T-helper 2 cell (primary cell): ENCODE results near the gene ART4.
A peak's percentile ranks its signal among the peaks of the same experiment; 100 is the strongest.

Experiments used
- DNase-seq, 5 experiments: peaks; one replicate each; pipeline versions ENCODE4 v3.0.0 to v3.0.0-alpha.2; 2012 to 2022

Gene ART4

DNA sequence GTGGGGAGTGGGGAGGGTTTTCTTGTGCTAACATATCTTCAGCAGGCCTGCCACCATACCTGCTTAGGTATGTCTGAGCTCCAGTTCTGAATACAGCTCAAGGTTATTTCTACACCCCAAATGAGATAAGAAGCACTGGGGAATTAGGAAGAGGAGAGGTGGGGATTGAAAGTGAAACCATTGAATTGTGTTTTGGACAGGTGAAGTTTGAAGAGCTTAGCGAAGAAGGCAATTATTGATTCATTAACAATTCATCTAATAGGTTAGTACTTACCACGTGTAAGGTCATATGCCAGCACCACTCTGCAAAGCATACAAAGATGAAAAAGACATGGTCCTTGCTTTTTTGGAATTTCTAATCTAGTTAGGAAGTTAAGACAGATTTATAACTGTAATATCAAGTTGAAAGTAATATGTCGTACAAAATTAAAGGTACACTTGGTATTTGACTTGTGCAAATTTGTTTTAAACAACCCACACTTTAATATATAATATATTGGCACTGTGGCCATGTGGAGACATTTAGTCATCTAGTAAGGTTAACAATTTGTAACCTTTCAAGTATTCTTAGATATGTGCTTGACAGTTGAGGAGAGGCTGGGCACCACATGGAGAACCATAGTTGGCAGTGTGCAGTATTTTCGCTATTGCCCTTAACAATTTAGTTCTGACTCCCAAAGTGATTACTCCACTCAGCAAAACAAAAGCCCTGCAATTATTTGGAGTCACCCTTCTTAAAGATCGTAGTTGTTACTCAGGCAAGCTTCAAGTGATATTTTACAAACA, 33.0 kb downstream of the ART4 start:
- no peak for DNase-seq

DNA sequence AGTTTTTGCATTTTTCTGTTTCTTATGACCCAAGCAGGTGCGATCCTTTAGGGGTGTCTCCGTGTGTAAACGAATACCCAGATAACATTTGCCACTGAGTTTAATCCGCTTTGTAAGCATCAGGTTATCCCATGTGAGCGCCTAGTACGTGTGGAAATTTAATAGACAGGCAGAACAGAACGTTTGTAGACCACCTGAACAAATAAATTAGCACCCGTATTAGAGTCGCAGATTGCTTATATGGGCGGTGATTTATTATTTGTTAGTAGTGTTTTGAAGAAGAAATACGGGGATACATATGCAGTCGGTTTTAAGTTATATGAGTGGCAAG, 39.5 kb downstream of the ART4 start:
- no peak for DNase-seq

DNA sequence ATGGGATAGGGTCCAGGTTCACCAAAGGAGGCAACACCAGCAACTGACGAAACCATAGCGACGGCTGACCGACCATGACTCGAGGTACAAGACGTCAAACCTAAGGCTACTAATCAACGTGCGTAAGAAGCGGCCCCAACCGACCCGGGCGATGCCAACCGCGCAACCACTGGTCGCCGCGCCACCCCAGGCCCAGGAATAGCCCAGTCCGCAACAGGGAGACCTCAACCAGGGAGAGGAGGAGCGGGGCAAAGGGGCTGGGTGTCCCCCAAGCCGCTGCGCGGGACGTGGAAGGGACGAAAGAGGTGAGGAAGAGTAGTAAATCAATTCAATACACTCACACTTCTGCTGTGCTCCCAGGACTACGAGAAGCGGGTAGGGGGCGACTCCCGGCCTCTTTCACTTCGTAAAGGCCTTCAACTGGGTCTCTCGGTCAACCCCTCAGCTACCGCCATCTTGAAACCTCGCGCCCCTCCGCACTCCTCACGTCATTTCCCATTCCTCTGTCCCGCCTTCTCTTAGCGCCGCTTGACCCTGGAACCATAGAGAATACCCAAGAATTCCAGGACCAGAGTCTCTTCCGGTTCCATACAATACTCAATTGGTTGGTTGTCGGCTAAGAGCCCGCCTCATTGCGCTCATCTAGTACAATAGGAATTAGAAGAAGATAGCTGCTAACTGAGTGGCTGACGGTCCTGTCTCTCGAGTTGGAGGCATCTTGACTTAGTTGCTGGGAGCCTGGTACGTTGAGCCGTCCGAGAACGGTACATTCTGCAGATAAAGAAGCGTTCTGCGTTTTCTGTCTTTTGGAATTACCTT, 40.1 kb downstream of the ART4 start, which contains the start of the genes C12orf60 and WBP11:
Gene C12orf60 (plus strand): TSS at position 660 of the 819 bp plus-strand sequence. CDS start 19,266 bp downstream, outside the sequence.
Gene WBP11 (minus strand): TSS at position 468 of the 819 bp plus-strand sequence. CDS start 2,095 bp downstream, outside the sequence.
- DNase-seq = peak; percentile 63 to 98 (median 83)

DNA sequence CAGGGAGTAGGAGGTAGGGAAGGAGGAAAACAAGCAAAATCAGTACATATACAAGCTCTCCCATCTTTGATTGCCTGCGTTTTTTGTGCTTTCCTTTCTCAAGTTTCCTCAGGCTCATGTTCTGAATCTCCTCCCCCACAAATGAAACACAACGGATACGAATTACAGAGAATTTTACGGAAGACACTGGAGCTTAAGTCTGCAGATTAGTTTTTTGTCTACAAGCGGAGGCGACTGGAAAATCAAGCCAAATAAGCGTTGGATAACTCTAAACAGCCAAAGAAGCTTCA, 40.7 kb downstream of the ART4 start:
- no peak for DNase-seq

DNA sequence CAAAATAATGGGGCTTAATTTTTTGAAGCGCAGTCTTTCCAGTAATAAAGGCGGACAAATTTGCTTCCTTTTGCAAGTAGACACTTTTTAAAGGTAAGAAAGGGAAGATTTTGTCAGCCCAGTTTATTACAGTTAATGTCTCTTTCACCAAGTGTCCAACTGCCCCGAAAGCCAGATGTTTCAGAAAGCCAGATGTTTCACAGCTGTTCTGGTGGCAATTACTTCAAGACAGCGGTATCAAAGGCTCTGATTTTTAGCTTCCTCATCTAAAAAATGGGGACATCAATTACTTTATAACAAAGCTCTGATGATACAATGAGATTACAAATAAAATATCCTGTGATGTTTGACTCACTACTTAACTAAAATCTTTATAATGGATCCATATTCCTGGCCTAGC, 41.1 kb downstream of the ART4 start:
- DNase-seq = no peak

DNA sequence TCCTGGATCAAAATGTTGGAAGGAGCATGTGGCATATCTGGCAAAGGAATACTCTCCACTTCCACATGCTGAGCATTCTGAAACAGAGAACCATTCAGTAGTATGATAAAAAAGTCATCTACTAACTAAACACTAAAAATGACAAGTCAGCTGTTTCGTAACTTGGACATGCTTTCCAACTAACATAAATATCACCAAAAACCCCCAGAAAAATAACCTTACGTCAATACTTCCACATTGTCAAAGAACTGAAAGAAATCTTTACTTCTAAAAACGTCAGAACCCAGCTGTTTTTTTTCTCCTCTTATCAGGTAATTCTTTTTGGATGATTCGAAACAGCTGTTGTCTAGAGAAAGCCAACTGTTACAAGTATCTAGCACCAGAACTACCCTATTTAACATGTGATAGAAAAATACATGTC, 48.3 kb downstream of the ART4 start:
- no peak for DNase-seq

DNA sequence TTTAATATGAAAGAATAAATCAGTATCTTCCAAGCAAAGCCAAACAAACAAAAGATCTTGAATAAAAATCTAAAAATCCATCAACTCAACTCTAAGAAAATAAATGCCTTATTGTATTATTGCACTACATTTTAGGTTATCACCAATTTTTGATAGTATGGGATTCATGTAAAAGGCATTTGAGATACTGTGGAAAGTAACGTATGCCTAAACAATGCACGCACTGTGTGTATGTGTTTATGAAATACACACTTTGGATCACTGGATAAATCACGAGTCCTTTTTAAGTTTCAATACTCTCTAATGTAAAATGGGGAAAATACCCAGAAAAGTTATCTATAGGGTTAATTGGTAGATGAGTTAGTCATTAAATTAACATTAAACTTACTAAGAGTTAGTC, 57.8 kb downstream of the ART4 start:
- DNase-seq = no peak

DNA sequence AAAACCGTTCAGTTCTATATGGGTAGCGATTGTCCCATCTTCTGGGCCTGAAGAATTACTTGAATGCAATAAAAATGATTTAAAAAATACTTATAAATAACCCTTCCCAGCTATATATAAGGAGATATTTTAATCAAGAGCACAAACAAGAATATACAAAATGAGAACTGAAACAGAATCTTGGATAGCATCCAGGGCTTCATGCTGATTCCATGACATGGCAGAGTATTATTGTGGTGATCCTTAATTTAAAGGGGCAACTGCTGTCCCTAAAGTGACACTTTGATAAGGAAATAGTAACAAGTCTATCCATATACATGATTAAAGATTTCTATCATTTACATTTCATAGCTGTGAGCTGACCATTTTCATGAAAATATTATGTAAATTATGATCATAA, 58.9 kb downstream of the ART4 start:
- DNase-seq = no peak

DNA sequence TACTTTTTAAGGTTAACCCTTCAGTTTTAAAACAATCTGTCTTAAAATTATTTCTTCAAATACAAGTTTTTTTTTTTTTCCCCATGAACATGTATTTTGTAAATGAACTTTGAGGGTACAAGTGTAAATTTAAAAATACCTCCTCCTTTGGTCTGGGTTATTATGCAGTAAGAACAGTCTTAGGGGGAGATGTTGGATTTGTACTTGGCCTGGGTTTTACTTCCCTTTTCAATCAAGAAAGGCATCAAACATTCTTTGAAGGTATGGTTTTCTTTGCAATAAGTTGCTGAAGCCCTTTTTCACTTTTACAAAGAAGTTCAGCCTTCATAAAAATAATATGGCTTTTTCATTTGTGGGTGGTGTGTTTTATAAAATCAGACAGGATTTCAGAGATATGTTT, 60.6 kb downstream of the ART4 start:
- DNase-seq = no peak

DNA sequence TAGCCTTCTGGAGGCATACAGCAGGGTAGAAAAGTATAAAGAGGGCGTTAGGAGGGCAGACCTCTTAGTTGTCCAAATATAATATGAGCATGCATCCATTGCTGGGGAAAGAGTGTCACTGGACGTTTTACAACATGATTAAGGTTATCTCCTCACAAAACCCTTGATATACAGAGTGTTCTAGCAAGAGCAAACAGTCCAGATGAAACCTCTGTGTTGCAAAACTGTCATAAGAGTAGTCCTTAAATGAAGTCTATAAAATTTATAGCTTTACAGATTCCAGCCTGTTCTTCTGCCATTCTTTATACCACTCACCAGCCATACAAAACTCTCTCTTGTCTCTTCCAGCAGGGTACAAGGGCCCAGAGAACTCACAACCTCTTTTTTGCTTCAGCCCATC, 61.8 kb downstream of the ART4 start:
- no peak for DNase-seq

DNA sequence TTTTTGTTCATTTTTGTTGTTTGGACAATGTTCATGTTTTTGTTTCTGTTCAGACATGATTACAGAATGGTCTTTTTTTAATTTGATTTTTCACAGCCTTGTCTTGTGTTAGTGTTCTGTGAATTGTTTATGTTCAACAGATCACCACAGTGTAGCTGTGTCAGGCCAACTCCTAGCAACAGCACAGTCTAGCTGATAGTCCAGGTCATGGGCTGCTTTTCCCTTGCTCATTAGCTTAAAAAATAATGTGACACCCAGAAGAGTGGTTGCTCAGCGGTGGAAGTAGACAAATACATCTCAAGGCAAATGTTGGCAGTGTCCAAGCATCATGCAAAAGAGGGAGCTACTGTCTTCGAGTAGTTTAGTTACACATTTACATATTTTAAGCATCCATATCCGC, 62.5 kb downstream of the ART4 start:
- DNase-seq = no peak

DNA sequence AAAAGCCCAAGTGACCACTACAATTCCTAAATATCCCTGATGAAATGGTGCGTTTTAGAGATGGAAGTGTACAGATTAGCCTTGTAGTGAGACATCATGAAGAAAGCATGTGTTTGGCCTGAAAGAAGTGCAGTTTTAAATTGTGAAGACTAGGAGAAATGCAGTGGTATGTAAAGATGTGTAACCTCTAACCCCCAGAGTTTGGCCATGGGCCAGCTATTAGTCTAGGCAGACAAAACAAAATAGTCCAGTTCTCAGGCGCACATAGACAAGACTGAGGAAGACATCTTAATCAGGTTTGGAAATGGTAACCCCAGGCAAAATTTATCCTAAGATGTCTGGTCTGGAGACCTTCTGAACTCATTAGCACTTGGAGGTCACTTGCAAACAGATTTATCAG, 63.5 kb downstream of the ART4 start:
- no peak for DNase-seq

DNA sequence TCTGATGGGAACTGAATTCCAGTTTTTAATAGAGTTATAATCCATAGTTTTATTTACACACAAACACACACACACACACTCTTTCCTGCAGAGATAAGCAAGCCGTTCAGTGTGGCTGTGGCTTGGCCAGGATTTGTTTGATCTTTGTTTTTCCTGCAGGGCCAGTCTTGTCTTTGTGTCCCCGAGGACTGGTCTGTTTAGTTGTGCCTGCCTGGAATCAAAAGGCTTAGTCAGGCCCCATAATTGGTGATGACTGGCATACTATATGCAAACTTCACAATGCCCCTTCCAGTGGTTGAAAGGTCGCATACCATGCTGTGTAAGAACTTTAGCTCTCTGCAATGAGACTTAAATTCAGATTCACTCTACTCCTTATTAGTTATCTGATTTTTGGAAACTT, 66.1 kb downstream of the ART4 start:
- DNase-seq = no peak

DNA sequence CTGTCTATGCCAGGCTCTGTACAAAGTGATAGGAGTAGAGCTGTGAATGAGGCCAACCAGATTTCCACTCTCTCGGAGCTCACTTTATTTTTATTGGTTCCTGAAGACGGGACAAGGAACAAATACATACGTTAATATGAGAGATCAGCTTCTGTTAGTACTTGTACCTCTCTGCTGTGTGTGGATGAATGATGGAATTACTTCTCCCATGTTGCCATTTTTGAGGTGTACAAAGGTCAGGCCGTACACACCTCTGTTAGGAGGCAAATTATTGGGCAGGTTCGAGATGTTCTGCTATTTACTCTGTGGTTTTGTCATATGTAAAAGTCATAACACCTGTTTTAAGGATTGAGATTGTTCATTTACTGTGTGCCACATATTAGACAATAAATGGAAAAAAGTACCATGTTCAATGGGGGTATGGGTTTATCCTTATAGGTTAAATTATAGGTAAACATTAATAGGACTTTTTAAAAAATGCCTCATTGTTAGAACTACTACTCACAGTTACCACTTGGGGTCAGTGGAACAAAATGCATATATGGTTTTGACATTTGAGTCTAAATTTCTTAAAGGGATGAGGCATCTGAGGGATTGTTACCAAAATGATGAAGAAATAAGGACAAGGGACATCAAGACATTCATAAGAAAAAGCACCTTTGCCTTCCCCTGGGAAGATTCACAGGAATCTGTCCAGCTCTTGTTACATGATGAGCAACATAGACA, 66.9 kb downstream of the ART4 start:
- peak in 1 of 5 experiments; percentile 49 for DNase-seq

DNA sequence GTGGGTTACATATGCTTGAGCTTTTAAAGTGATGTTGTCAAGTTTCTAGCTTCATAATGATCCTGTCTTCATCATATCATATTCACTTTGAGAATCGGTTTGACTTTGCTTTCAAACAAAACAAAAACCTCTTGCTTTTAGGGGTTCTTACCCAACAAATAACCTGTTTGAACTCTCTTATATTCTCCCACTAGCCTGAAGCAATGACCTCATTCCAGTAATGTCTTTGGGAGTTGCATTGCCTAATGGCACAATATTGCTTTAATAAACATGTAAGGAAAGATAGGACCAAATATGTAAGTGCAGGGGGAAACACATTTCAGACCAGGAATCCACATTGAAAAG, 67.7 kb downstream of the ART4 start:
- no peak for DNase-seq
